ENCODE results near the gene NGLY1.

The NGLY1 gene

GRCh38 chr3:25768851-25769250 is 14.4 kb downstream of the NGLY1 start:
- H3K4me3 ChIP-seq (ENCODE audit: insufficient read length, low read depth): no peak overlapping the region
- H3K9ac ChIP-seq (ENCODE audit: insufficient read length, low read depth): no peak overlapping the region
- peaks cover 5% of the 10 kb centered on the region for H3K36me3 ChIP-seq (ENCODE audit: insufficient read depth, insufficient read length, low read length)
- no peak for DNase-seq (ENCODE audit: low read depth, low spot score)
- H3K27me3 ChIP-seq (ENCODE audit: insufficient read depth, insufficient read length): no peaks in the 10 kb centered on the region
- H3K4me1 ChIP-seq (ENCODE audit: insufficient read depth, insufficient read length): no peaks in the 10 kb centered on the region
- TF ChIP-seq YY1 (IDR thresholded peaks at IDR 0.05; ENCODE audit: insufficient read depth, insufficient read length) (no peak), ZNF274 (IDR thresholded peaks at IDR 0.05; ENCODE audit: low read depth, low read length) (no peak), SUZ12 (IDR thresholded peaks at IDR 0.05; ENCODE audit: extremely low read depth, insufficient read depth, insufficient read length) (no peak)
- H3K9me3 ChIP-seq (ENCODE audit: insufficient read depth, low read length): peaks cover 3% of the 10 kb centered on the region; the same call in 1 of the 2 replicates

- H3K9me3 ChIP-seq (ENCODE audit: insufficient read depth, low read length): no peaks in the 10 kb centered on the region
- H3K4me1 ChIP-seq (ENCODE audit: insufficient read depth, insufficient read length): no peaks in the 10 kb centered on the region
- H3K9ac ChIP-seq (ENCODE audit: insufficient read length, low read depth): no peak overlapping the region
- H3K27me3 ChIP-seq (ENCODE audit: insufficient read depth, insufficient read length): no peaks in the 10 kb centered on the region
- DNase-seq (ENCODE audit: low read depth, low spot score): no peak
- H3K4me3 ChIP-seq (ENCODE audit: insufficient read length, low read depth): no peak overlapping the region
- TF ChIP-seq SUZ12 (IDR thresholded peaks at IDR 0.05; ENCODE audit: extremely low read depth, insufficient read depth, insufficient read length) (no peak), ZNF274 (IDR thresholded peaks at IDR 0.05; ENCODE audit: low read depth, low read length) (no peak), YY1 (IDR thresholded peaks at IDR 0.05; ENCODE audit: insufficient read depth, insufficient read length) (no peak)
- peaks cover 21% of the 10 kb centered on the region for H3K36me3 ChIP-seq (ENCODE audit: insufficient read depth, insufficient read length, low read length)
These were observed 31.5 kb downstream of the NGLY1 start for GRCh38 chr3:25751725-25752124.

GRCh38 chr3:25751048-25751447 is 32.2 kb downstream of the NGLY1 start:
- H3K36me3 ChIP-seq (ENCODE audit: insufficient read depth, insufficient read length, low read length): peaks cover 21% of the 10 kb centered on the region

GRCh38 chr3:25749031-25749581 is 34.1 kb downstream of the NGLY1 start:
- TF ChIP-seq YY1 (IDR thresholded peaks at IDR 0.05; ENCODE audit: insufficient read depth, insufficient read length): no peak
- no peak overlapping the region for H3K9ac ChIP-seq (ENCODE audit: insufficient read length, low read depth)
- no peaks in the 10 kb centered on the region for H3K27me3 ChIP-seq (ENCODE audit: insufficient read depth, insufficient read length)
- peaks cover 24% of the 10 kb centered on the region for H3K36me3 ChIP-seq (ENCODE audit: insufficient read depth, insufficient read length, low read length)
- H3K4me1 ChIP-seq (ENCODE audit: insufficient read depth, insufficient read length): no peaks in the 10 kb centered on the region
- no peak overlapping the region for H3K4me3 ChIP-seq (ENCODE audit: insufficient read length, low read depth)
- no peak for DNase-seq (ENCODE audit: low read depth, low spot score)
- no peaks in the 10 kb centered on the region for H3K9me3 ChIP-seq (ENCODE audit: insufficient read depth, low read length)

More at GRCh38 chr3:25751048-25751447, 32.2 kb downstream of the NGLY1 start:
- Histone ChIP-seq H3K4me1 (ENCODE audit: insufficient read depth, insufficient read length) (no peaks in the 10 kb centered on the region), H3K9ac (ENCODE audit: insufficient read length, low read depth) (no peak overlapping the region), H3K4me3 (ENCODE audit: insufficient read length, low read depth) (no peak overlapping the region), H3K27me3 (ENCODE audit: insufficient read depth, insufficient read length) (no peaks in the 10 kb centered on the region), H3K9me3 (ENCODE audit: insufficient read depth, low read length) (no peaks in the 10 kb centered on the region)
- TF ChIP-seq SUZ12 (IDR thresholded peaks at IDR 0.05; ENCODE audit: extremely low read depth, insufficient read depth, insufficient read length) (no peak), ZNF274 (IDR thresholded peaks at IDR 0.05; ENCODE audit: low read depth, low read length) (no peak), YY1 (IDR thresholded peaks at IDR 0.05; ENCODE audit: insufficient read depth, insufficient read length) (no peak)
- DNase-seq (ENCODE audit: low read depth, low spot score): no peak

- Histone ChIP-seq H3K27me3 (ENCODE audit: insufficient read depth, insufficient read length) (no peaks in the 10 kb centered on the region), H3K4me3 (ENCODE audit: insufficient read length, low read depth) (no peak overlapping the region), H3K9ac (ENCODE audit: insufficient read length, low read depth) (no peak overlapping the region), H3K36me3 (ENCODE audit: insufficient read depth, insufficient read length, low read length) (peaks cover 25% of the 10 kb centered on the region), H3K9me3 (ENCODE audit: insufficient read depth, low read length) (no peaks in the 10 kb centered on the region), H3K4me1 (ENCODE audit: insufficient read depth, insufficient read length) (no peaks in the 10 kb centered on the region)
- TF ChIP-seq SUZ12 (IDR thresholded peaks at IDR 0.05; ENCODE audit: extremely low read depth, insufficient read depth, insufficient read length) (no peak), YY1 (IDR thresholded peaks at IDR 0.05; ENCODE audit: insufficient read depth, insufficient read length) (no peak), ZNF274 (IDR thresholded peaks at IDR 0.05; ENCODE audit: low read depth, low read length) (no peak)
- DNase-seq (ENCODE audit: low read depth, low spot score): no peak
These were observed 35.1 kb downstream of the NGLY1 start for GRCh38 chr3:25748189-25748588.

- Histone ChIP-seq H3K4me1 (ENCODE audit: insufficient read depth, insufficient read length) (no peaks in the 10 kb centered on the region), H3K36me3 (ENCODE audit: insufficient read depth, insufficient read length, low read length) (peaks cover 25% of the 10 kb centered on the region), H3K27me3 (ENCODE audit: insufficient read depth, insufficient read length) (no peaks in the 10 kb centered on the region), H3K9me3 (ENCODE audit: insufficient read depth, low read length) (no peaks in the 10 kb centered on the region), H3K9ac (ENCODE audit: insufficient read length, low read depth) (no peak overlapping the region), H3K4me3 (ENCODE audit: insufficient read length, low read depth) (no peak overlapping the region)
- DNase-seq (ENCODE audit: low read depth, low spot score): no peak
- TF ChIP-seq ZNF274 (IDR thresholded peaks at IDR 0.05; ENCODE audit: low read depth, low read length): no peak
- no peak for TF ChIP-seq YY1 (IDR thresholded peaks at IDR 0.05; ENCODE audit: insufficient read depth, insufficient read length)
- TF ChIP-seq SUZ12 (IDR thresholded peaks at IDR 0.05; ENCODE audit: extremely low read depth, insufficient read depth, insufficient read length): no peak
These were observed 36.2 kb downstream of the NGLY1 start for GRCh38 chr3:25747033-25747432.

- Histone ChIP-seq H3K4me1 (ENCODE audit: insufficient read depth, insufficient read length) (no peaks in the 10 kb centered on the region), H3K27me3 (ENCODE audit: insufficient read depth, insufficient read length) (no peaks in the 10 kb centered on the region), H3K9ac (ENCODE audit: insufficient read length, low read depth) (no peak overlapping the region), H3K36me3 (ENCODE audit: insufficient read depth, insufficient read length, low read length) (peaks cover 9% of the 10 kb centered on the region), H3K4me3 (ENCODE audit: insufficient read length, low read depth) (no peak overlapping the region), H3K9me3 (ENCODE audit: insufficient read depth, low read length) (no peaks in the 10 kb centered on the region)
- no peak for DNase-seq (ENCODE audit: low read depth, low spot score)
- TF ChIP-seq YY1 (IDR thresholded peaks at IDR 0.05; ENCODE audit: insufficient read depth, insufficient read length) (no peak), ZNF274 (IDR thresholded peaks at IDR 0.05; ENCODE audit: low read depth, low read length) (no peak), SUZ12 (IDR thresholded peaks at IDR 0.05; ENCODE audit: extremely low read depth, insufficient read depth, insufficient read length) (no peak)
These were observed 38.8 kb downstream of the NGLY1 start for GRCh38 chr3:25744470-25744869.

Data from NT2/D1 (cell line).